Trophoblast cell (in vitro differentiated cells and primary cell): Measurements from ENCODE around the gene ATG4B.

ENCODE experiments used
- DNase-seq, 2 donors: peaks; one replicate each; pipeline ENCODE4 v3.0.0-alpha.2; 2016
- H2AFZ ChIP-seq: 2 replicates; pipeline ENCODE4 v1.6.1; 2013; ENCODE audit warnings: low read length, moderate library complexity, mild to moderate bottlenecking; ENCODE audit not compliant: insufficient read depth, poor library complexity
- H2AK5ac ChIP-seq: 2 replicates; pipeline ENCODE4 v1.6.1; 2013; ENCODE audit warnings: mild to moderate bottlenecking, low read length
- H2BK120ac ChIP-seq: 2 replicates; pipeline ENCODE4 v1.6.1; 2013; ENCODE audit warnings: low read length, mild to moderate bottlenecking, moderate library complexity; ENCODE audit not compliant: insufficient read depth, poor library complexity
- H2BK12ac ChIP-seq: 2 replicates; pipeline ENCODE4 v1.6.1; 2013; ENCODE audit warnings: mild to moderate bottlenecking, low read length, moderate library complexity
- H2BK5ac ChIP-seq: 2 replicates; pipeline ENCODE4 v1.6.1; 2013; ENCODE audit warnings: low read length, low read depth, moderate library complexity, mild to moderate bottlenecking; ENCODE audit not compliant: poor library complexity
- H3K14ac ChIP-seq: 2 replicates; pipeline ENCODE4 v1.6.1; 2013; ENCODE audit warnings: mild to moderate bottlenecking, low read length
- H3K18ac ChIP-seq: 2 replicates; pipeline ENCODE4 v1.6.1; 2013; ENCODE audit warnings: mild to moderate bottlenecking, low read length
- H3K23ac ChIP-seq: 2 replicates; pipeline ENCODE4 v1.6.1; 2013; ENCODE audit warnings: low read length
- H3K27ac ChIP-seq: 2 replicates; pipeline ENCODE4 v1.5.1; 2013; ENCODE audit warnings: low read depth, mild to moderate bottlenecking, inconsistent platforms, low read length, moderate library complexity
- H3K27me3 ChIP-seq: 2 replicates; pipeline ENCODE4 v1.6.1; 2013; ENCODE audit warnings: inconsistent platforms, mild to moderate bottlenecking, low read length, moderate library complexity; ENCODE audit not compliant: insufficient read depth
- H3K36me3 ChIP-seq, 2 experiments: 1 replicate in 1 of 2; 2 replicates in 1 of 2; pipeline ENCODE4 v1.6.1; 2013; ENCODE audit warnings: low read length in 2 of 2, mild to moderate bottlenecking in 2 of 2, moderate library complexity in 1 of 2; ENCODE audit not compliant: insufficient read depth in 2 of 2, control insufficient read depth in 1 of 2
- H3K4ac ChIP-seq: 2 replicates; pipeline ENCODE4 v1.6.1; 2013; ENCODE audit warnings: low read depth, mild to moderate bottlenecking, low read length, moderate library complexity
- H3K4me1 ChIP-seq, 2 experiments: 1 replicate in 1 of 2; 2 replicates in 1 of 2; pipeline ENCODE4 v1.6.1; 2013; ENCODE audit warnings: low read length in 2 of 2, mild to moderate bottlenecking in 2 of 2, moderate library complexity in 1 of 2; ENCODE audit not compliant: insufficient read depth in 2 of 2, control insufficient read depth in 1 of 2
- H3K4me2 ChIP-seq: 2 replicates; pipeline ENCODE4 v1.6.1; 2013; ENCODE audit warnings: inconsistent platforms, mild to moderate bottlenecking, low read length, moderate library complexity
- H3K4me3 ChIP-seq: 2 replicates; pipeline ENCODE4 v1.5.1; 2013; ENCODE audit warnings: mild to moderate bottlenecking, low read depth, low read length, inconsistent platforms
- H3K79me1 ChIP-seq: one replicate; pipeline ENCODE4 v1.6.1; 2013; ENCODE audit warnings: low read length
- H3K79me2 ChIP-seq: 2 replicates; pipeline ENCODE4 v1.6.1; 2013; ENCODE audit warnings: low read length, mild to moderate bottlenecking; ENCODE audit not compliant: control insufficient read depth, insufficient read depth, poor library complexity
- H3K9ac ChIP-seq: 2 replicates; pipeline ENCODE4 v1.6.1; 2013; ENCODE audit warnings: mild to moderate bottlenecking, low read length
- H3K9me3 ChIP-seq: 2 replicates; pipeline ENCODE4 v1.6.1; 2013; ENCODE audit warnings: low read depth, mild to moderate bottlenecking, control low read depth, inconsistent platforms, low read length; ENCODE audit not compliant: insufficient read depth
- H4K12ac ChIP-seq: 2 replicates; pipeline ENCODE4 v1.6.1; 2013; ENCODE audit warnings: low read depth, mild to moderate bottlenecking, low read length, moderate library complexity
- H4K8ac ChIP-seq: 2 replicates; pipeline ENCODE4 v1.6.1; 2013; ENCODE audit warnings: low read depth, mild to moderate bottlenecking, low read length, moderate library complexity
- H4K91ac ChIP-seq: one replicate; pipeline ENCODE4 v1.6.1; 2013; ENCODE audit warnings: low read depth, mild to moderate bottlenecking, low read length, moderate library complexity
- WGBS: extraction: QIAGEN DNeasy Blood & Tissue Kit; methylation state at CpG from one replicate; pipeline ENCODE4 v1.1.7; 2013; ENCODE audit warnings: missing lambda C conversion rate; ENCODE audit not compliant: insufficient read length, insufficient coverage; ENCODE audit errors: extremely low coverage; 5-methylcytosine and 5-hydroxymethylcytosine counted together

Gene ATG4B

GRCh38 chr2:241593271-241593670, 44.2 kb upstream of the ATG4B start:
- Histone ChIP-seq H3K27me3 (no peaks in the 10 kb centered on the region), H2AK5ac (no peak overlapping the region), H2BK120ac (no peak overlapping the region), H3K79me2 (no peaks in the 10 kb centered on the region), H3K9ac (no peak overlapping the region), H3K36me3 (peaks cover 17 to 29% of the 10 kb centered on the region in 2 experiments), H3K4me1 (no peaks in the 10 kb centered on the region), H4K12ac (no peak overlapping the region), H3K4ac (no peak overlapping the region), H3K9me3 (peaks cover 9% of the 10 kb centered on the region), H2BK12ac (no peak overlapping the region), H3K4me2 (no peak overlapping the region), H3K14ac (no peak overlapping the region), H4K8ac (no peak overlapping the region), H4K91ac (no peak overlapping the region), H2BK5ac (no peak overlapping the region), H3K18ac (no peak overlapping the region), H2AFZ (no peak overlapping the region), H3K4me3 (no peak overlapping the region), H3K79me1 (no peaks in the 10 kb centered on the region), H3K23ac (no peak overlapping the region), H3K27ac (no peak overlapping the region)
- no CpG with 5 or more reads among the region's 16 CpGs for WGBS
- no peak for DNase-seq

GRCh38 chr2:241595600-241596140, 41.8 kb upstream of the ATG4B start:
- Histone ChIP-seq H2AFZ (no peak overlapping the region), H2BK5ac (no peak overlapping the region), H3K4me1 (no peaks in the 10 kb centered on the region), H2AK5ac (no peak overlapping the region), H4K8ac (no peak overlapping the region), H4K12ac (no peak overlapping the region), H3K79me1 (no peaks in the 10 kb centered on the region), H2BK12ac (no peak overlapping the region), H3K4me3 (no peak overlapping the region), H3K23ac (no peak overlapping the region), H3K4ac (no peak overlapping the region), H3K4me2 (no peak overlapping the region), H3K36me3 (peaks cover 18 to 33% of the 10 kb centered on the region in 2 experiments), H3K14ac (no peak overlapping the region), H4K91ac (no peak overlapping the region), H3K27me3 (no peaks in the 10 kb centered on the region), H3K27ac (no peak overlapping the region), H3K79me2 (no peaks in the 10 kb centered on the region), H3K9ac (no peak overlapping the region), H3K9me3 (peaks cover 2% of the 10 kb centered on the region), H3K18ac (no peak overlapping the region), H2BK120ac (no peak overlapping the region)
- WGBS: no CpG with 5 or more reads among the region's 15 CpGs
- peak in 1 of 2 donors; percentile 27 for DNase-seq

- no peak overlapping the region for H4K91ac ChIP-seq
- DNase-seq: no peak
- no peak overlapping the region for H2AK5ac ChIP-seq
- H3K4me3 ChIP-seq: no peak overlapping the region
- H3K18ac ChIP-seq: no peak overlapping the region
- no peak overlapping the region for H4K8ac ChIP-seq
- H3K4ac ChIP-seq: no peak overlapping the region
- H3K4me1 ChIP-seq: no peaks in the 10 kb centered on the region
- no peaks in the 10 kb centered on the region for H3K79me2 ChIP-seq
- no peak overlapping the region for H2BK120ac ChIP-seq
- H3K14ac ChIP-seq: no peak overlapping the region
- no CpG with 5 or more reads among the region's 6 CpGs for WGBS
- no peaks in the 10 kb centered on the region for H3K9me3 ChIP-seq
- no peak overlapping the region for H2BK12ac ChIP-seq
- H3K4me2 ChIP-seq: no peak overlapping the region
- H2AFZ ChIP-seq: no peak overlapping the region
- no peak overlapping the region for H3K23ac ChIP-seq
- H3K9ac ChIP-seq: no peak overlapping the region
- H2BK5ac ChIP-seq: no peak overlapping the region
- H3K79me1 ChIP-seq: no peaks in the 10 kb centered on the region
- H3K27me3 ChIP-seq: no peaks in the 10 kb centered on the region
- peaks cover 25 to 33% of the 10 kb centered on the region in 2 experiments for H3K36me3 ChIP-seq
- H3K27ac ChIP-seq: no peak overlapping the region
- H4K12ac ChIP-seq: no peak overlapping the region
Measured at GRCh38 chr2:241597561-241597960, 39.9 kb upstream of the ATG4B start.

GRCh38 chr2:241598061-241598460, 39.4 kb upstream of the ATG4B start:
- H3K4ac ChIP-seq: no peak overlapping the region
- WGBS: no CpG with 5 or more reads among the region's 5 CpGs
- H2AK5ac ChIP-seq: no peak overlapping the region
- DNase-seq: no peak
- no peak overlapping the region for H4K8ac ChIP-seq
- H3K27ac ChIP-seq: no peak overlapping the region
- no peak overlapping the region for H3K4me2 ChIP-seq
- H2BK120ac ChIP-seq: no peak overlapping the region
- no peaks in the 10 kb centered on the region for H3K27me3 ChIP-seq
- H2BK12ac ChIP-seq: no peak overlapping the region
- no peaks in the 10 kb centered on the region for H3K79me2 ChIP-seq
- H2BK5ac ChIP-seq: no peak overlapping the region
- H2AFZ ChIP-seq: no peak overlapping the region
- peaks cover 28 to 37% of the 10 kb centered on the region in 2 experiments for H3K36me3 ChIP-seq
- H3K23ac ChIP-seq: no peak overlapping the region
- no peaks in the 10 kb centered on the region for H3K79me1 ChIP-seq
- no peak overlapping the region for H3K4me3 ChIP-seq
- no peaks in the 10 kb centered on the region for H3K9me3 ChIP-seq
- no peak overlapping the region for H4K12ac ChIP-seq
- H3K14ac ChIP-seq: no peak overlapping the region
- no peak overlapping the region for H3K18ac ChIP-seq
- H3K4me1 ChIP-seq: no peaks in the 10 kb centered on the region
- H3K9ac ChIP-seq: no peak overlapping the region
- no peak overlapping the region for H4K91ac ChIP-seq
